ENCODE measurements around the gene KRT6C. TPM values are rescaled to one million over a fixed set of nuclear protein-coding genes. Genes with fewer than 3 reads are reported as not detected.

KRT6C gene
- total RNA-seq, 4 donors from 2014 or later = 23.9 TPM; not detected in 3

- in situ Hi-C loops (cut with MboI; ENCODE audit: low pct_ligation_motif_present in 1 of 4, low pct_unique_long_range_greater_than_20kb in 1 of 4, low sequenced_read_pairs in 3 of 4) (loop anchor here in 1 of 4 donors (10.0 kb wide), 1 partner anchor 111 kb away; the partner anchor contains the start of gene KRT84), intact Hi-C loops (cut with DNase I; ENCODE audit: low total_unique reads) (no loop called here)
- no peaks in the 10 kb centered on the region for H3K27me3 ChIP-seq
- WGBS, 2 donors (ENCODE audit: low coverage in 1 of 2) = 33 to 57% methylated on average over 1 to 2 of the region's 2 CpGs
- no peak overlapping the region for H3K4me3 ChIP-seq
- no peaks in the 10 kb centered on the region for H3K9me3 ChIP-seq
- peaks cover 0 to 6% (median 0%) of the 10 kb centered on the region in 4 donors for H3K4me1 ChIP-seq
- no peak for DNase-seq
- TF ChIP-seq EP300 (IDR thresholded peaks at IDR 0.05; ENCODE audit: low read depth) (no peak), POLR2AphosphoS5 (IDR thresholded peaks at IDR 0.05) (no peak), POLR2A (IDR thresholded peaks at IDR 0.05) (no peak)
- TF ChIP-seq, protein P1, sequence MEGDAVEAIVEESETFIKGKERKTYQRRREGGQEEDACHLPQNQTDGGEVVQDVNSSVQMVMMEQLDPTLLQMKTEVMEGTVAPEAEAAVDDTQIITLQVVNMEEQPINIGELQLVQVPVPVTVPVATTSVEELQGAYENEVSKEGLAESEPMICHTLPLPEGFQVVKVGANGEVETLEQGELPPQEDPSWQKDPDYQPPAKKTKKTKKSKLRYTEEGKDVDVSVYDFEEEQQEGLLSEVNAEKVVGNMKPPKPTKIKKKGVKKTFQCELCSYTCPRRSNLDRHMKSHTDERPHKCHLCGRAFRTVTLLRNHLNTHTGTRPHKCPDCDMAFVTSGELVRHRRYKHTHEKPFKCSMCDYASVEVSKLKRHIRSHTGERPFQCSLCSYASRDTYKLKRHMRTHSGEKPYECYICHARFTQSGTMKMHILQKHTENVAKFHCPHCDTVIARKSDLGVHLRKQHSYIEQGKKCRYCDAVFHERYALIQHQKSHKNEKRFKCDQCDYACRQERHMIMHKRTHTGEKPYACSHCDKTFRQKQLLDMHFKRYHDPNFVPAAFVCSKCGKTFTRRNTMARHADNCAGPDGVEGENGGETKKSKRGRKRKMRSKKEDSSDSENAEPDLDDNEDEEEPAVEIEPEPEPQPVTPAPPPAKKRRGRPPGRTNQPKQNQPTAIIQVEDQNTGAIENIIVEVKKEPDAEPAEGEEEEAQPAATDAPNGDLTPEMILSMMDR (IDR thresholded peaks at IDR 0.05) = no peak
- H3K36me3 ChIP-seq = no peaks in the 10 kb centered on the region
- H3K27ac ChIP-seq = no peak overlapping the region
Measured at GRCh38 chr12:52496054-52496453, 22.4 kb upstream of the KRT6C start.

GRCh38 chr12:52495389-52495788 lies 21.8 kb upstream of the KRT6C start:
- in situ Hi-C loops (cut with MboI; ENCODE audit: low pct_ligation_motif_present in 1 of 4, low pct_unique_long_range_greater_than_20kb in 1 of 4, low sequenced_read_pairs in 3 of 4) (loop anchor here in 1 of 4 donors (10.0 kb wide), 1 partner anchor 111 kb away; the partner anchor contains the start of gene KRT84), intact Hi-C loops (cut with DNase I; ENCODE audit: low total_unique reads) (no loop called here)
- no peak for TF ChIP-seq EP300 (IDR thresholded peaks at IDR 0.05; ENCODE audit: low read depth)
- no peak for TF ChIP-seq POLR2A (IDR thresholded peaks at IDR 0.05)
- no peak for TF ChIP-seq POLR2AphosphoS5 (IDR thresholded peaks at IDR 0.05)
- TF ChIP-seq, protein P1 (IDR thresholded peaks at IDR 0.05) = no peak
- H3K27ac ChIP-seq = no peak overlapping the region
- no peaks in the 10 kb centered on the region for H3K9me3 ChIP-seq
- H3K4me1 ChIP-seq = peaks cover 0 to 6% (median 0%) of the 10 kb centered on the region in 4 donors
- H3K4me3 ChIP-seq = no peak overlapping the region
- no peak for DNase-seq
- H3K27me3 ChIP-seq = no peaks in the 10 kb centered on the region
- H3K36me3 ChIP-seq = no peaks in the 10 kb centered on the region
- WGBS, 2 donors (ENCODE audit: low coverage in 1 of 2) = 33 to 38% methylated on average over 2 to 3 of the region's 3 CpGs

GRCh38 chr12:52494518-52494917 lies 20.9 kb upstream of the KRT6C start:
- in situ Hi-C loops (cut with MboI; ENCODE audit: low pct_ligation_motif_present in 1 of 4, low pct_unique_long_range_greater_than_20kb in 1 of 4, low sequenced_read_pairs in 3 of 4) (loop anchor here in 1 of 4 donors (10.0 kb wide), 1 partner anchor 110 kb away; the partner anchor contains the start of gene KRT84), intact Hi-C loops (cut with DNase I; ENCODE audit: low total_unique reads) (no loop called here)
- Histone ChIP-seq H3K4me1 (peaks cover 0 to 6% (median 0%) of the 10 kb centered on the region in 4 donors), H3K9me3 (no peaks in the 10 kb centered on the region), H3K36me3 (no peaks in the 10 kb centered on the region), H3K27ac (no peak overlapping the region), H3K27me3 (no peaks in the 10 kb centered on the region), H3K4me3 (no peak overlapping the region)
- peak; percentile 17 for DNase-seq
- 77% methylated on average over 4 of the region's 4 CpGs; no CpG with 5 or more reads in 1 of the 2 donors for WGBS, 2 donors (ENCODE audit: low coverage in 1 of 2)
- TF ChIP-seq POLR2AphosphoS5 (IDR thresholded peaks at IDR 0.05) = peak in 2 of 3 donors; percentile 33 to 45
- TF ChIP-seq, protein P1 (IDR thresholded peaks at IDR 0.05) = no peak

- Histone ChIP-seq H3K9me3 (no peaks in the 10 kb centered on the region), H3K4me3 (no peak overlapping the region), H3K36me3 (no peaks in the 10 kb centered on the region), H3K27me3 (no peaks in the 10 kb centered on the region), H3K27ac (no peak overlapping the region), H3K4me1 (peaks cover 0 to 6% (median 0%) of the 10 kb centered on the region in 4 donors)
- 83 to 100% methylated on average over 1 of the region's 1 CpG for WGBS, 2 donors (ENCODE audit: low coverage in 1 of 2)
- TF ChIP-seq EP300 (IDR thresholded peaks at IDR 0.05; ENCODE audit: low read depth) = no peak
- TF ChIP-seq, protein P1 (IDR thresholded peaks at IDR 0.05) = no peak
- TF ChIP-seq POLR2AphosphoS5 (IDR thresholded peaks at IDR 0.05) = no peak
- no peak for TF ChIP-seq POLR2A (IDR thresholded peaks at IDR 0.05)
- in situ Hi-C loops (cut with MboI; ENCODE audit: low pct_ligation_motif_present in 1 of 4, low pct_unique_long_range_greater_than_20kb in 1 of 4, low sequenced_read_pairs in 3 of 4) (loop anchor here in 1 of 4 donors (10.0 kb wide), 1 partner anchor 109 kb away; the partner anchor contains the start of gene KRT84), intact Hi-C loops (cut with DNase I; ENCODE audit: low total_unique reads) (no loop called here)
- DNase-seq = no peak
Measured at GRCh38 chr12:52494100-52494499, 20.5 kb upstream of the KRT6C start.

All from transverse colon (tissue), 4 donors.